KMS-11 (cell line): Measurements from ENCODE around the gene ZMIZ2.
A peak's percentile ranks its signal among the peaks of the same experiment; 100 is the strongest.

Source experiments
- H2AFZ ChIP-seq: fragments of 200-600 bp; sonication (generic); 2 replicates; pipeline ENCODE4 v1.6.1; 2016; ENCODE audit warnings: antibody characterized with exemption, mixed run types, low read depth
- H3K27ac ChIP-seq: fragments of 200-600 bp; sonication (generic); 2 replicates; pipeline ENCODE4 v1.6.1; 2016; ENCODE audit warnings: mild to moderate bottlenecking, mixed run types
- H3K27me3 ChIP-seq: fragments of 200-600 bp; sonication (generic); 2 replicates; pipeline ENCODE4 v1.6.1; 2017; ENCODE audit warnings: mild to moderate bottlenecking, low read depth, mixed run types, moderate library complexity; ENCODE audit not compliant: insufficient read depth
- H3K36me3 ChIP-seq: fragments of 200-600 bp; sonication (generic); 2 replicates; pipeline ENCODE4 v1.6.1; 2017; ENCODE audit warnings: mild to moderate bottlenecking, mixed run types; ENCODE audit not compliant: insufficient read depth
- H3K4me1 ChIP-seq: fragments of 200-600 bp; sonication (generic); 2 replicates; pipeline ENCODE4 v1.6.1; 2016; ENCODE audit warnings: mild to moderate bottlenecking, low read depth, mixed run types; ENCODE audit not compliant: poor library complexity, severe bottlenecking
- H3K4me2 ChIP-seq: fragments of 200-600 bp; sonication (generic); 2 replicates; pipeline ENCODE4 v1.7.0; 2016; ENCODE audit warnings: mild to moderate bottlenecking, mixed run types
- H3K4me3 ChIP-seq: fragments of 200-600 bp; sonication (generic); IDR thresholded peaks from 2 replicates; pipeline ENCODE4 v1.6.1; 2017; ENCODE audit warnings: low read depth, low read length, mixed read lengths; ENCODE audit not compliant: insufficient read depth
- H3K79me2 ChIP-seq: fragments of 200-600 bp; sonication (generic); 2 replicates; pipeline ENCODE4 v1.6.1; 2016; ENCODE audit warnings: low read depth, mixed run types; ENCODE audit not compliant: insufficient read depth
- H3K9ac ChIP-seq: fragments of 200-600 bp; sonication (generic); 2 replicates; pipeline ENCODE4 v1.6.1; 2016; ENCODE audit warnings: mild to moderate bottlenecking, mixed run types
- H4K20me1 ChIP-seq: fragments of 200-600 bp; sonication (generic); 2 replicates; pipeline ENCODE4 v1.6.1; 2016; ENCODE audit warnings: mild to moderate bottlenecking, mixed run types; ENCODE audit not compliant: insufficient read depth
- TF ChIP-seq, protein P1 (sequence below): fragments of 200-600 bp; sonication (generic); conservative IDR thresholded peaks from 2 replicates; pipeline ENCODE4 v1.6.1; 2017; ENCODE audit warnings: low read depth, mild to moderate bottlenecking, antibody characterized with exemption, low read length, moderate library complexity, mixed read lengths

Gene ZMIZ2

DNA sequence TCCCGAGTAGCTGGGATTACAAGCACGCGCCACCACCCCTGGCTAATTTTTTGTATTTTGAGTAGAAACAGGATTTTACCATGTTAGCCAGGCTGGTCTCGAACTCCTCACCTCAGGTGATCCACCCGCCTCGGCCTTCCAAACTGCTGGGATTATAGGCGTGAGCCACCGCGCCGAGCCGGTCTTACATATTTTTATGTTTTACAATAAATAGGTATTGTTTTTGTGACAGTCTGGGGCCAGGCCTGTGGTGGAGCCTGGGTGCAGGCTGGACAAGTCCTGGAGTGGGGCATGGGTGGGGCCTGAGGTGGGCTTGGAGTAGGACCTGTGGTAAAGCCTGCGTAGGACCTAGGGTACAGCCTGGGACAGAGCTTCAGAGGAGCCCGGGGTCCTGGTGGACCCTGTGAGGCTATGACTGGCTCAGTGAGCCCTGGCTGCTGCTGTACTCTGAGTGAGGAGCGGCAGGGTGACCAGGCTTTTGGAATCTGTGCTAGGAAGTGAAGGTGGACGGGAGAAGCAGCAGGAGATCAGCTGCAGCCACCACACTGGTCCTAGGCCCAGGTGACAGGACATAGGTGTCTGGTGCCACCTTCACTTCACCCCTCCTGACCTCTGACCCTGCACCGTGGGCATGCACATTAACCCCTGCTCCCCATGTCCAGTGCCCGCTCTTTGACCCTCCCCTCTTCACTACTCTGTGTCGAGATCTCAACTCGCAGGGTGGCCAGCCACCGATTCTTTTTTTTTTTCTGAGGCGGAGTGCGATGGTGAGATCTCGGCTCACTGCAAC lies 9.6 kb upstream of the ZMIZ2 start:
- no peak overlapping the region for H3K9ac ChIP-seq
- H4K20me1 ChIP-seq, result no peaks in the 10 kb centered on the region
- H3K79me2 ChIP-seq, result no peaks in the 10 kb centered on the region
- no peaks in the 10 kb centered on the region for H3K4me1 ChIP-seq
- TF ChIP-seq, protein P1, sequence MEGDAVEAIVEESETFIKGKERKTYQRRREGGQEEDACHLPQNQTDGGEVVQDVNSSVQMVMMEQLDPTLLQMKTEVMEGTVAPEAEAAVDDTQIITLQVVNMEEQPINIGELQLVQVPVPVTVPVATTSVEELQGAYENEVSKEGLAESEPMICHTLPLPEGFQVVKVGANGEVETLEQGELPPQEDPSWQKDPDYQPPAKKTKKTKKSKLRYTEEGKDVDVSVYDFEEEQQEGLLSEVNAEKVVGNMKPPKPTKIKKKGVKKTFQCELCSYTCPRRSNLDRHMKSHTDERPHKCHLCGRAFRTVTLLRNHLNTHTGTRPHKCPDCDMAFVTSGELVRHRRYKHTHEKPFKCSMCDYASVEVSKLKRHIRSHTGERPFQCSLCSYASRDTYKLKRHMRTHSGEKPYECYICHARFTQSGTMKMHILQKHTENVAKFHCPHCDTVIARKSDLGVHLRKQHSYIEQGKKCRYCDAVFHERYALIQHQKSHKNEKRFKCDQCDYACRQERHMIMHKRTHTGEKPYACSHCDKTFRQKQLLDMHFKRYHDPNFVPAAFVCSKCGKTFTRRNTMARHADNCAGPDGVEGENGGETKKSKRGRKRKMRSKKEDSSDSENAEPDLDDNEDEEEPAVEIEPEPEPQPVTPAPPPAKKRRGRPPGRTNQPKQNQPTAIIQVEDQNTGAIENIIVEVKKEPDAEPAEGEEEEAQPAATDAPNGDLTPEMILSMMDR, result no peak
- no peak overlapping the region for H3K4me3 ChIP-seq
- H3K36me3 ChIP-seq, result no peaks in the 10 kb centered on the region
- H3K27ac ChIP-seq, result no peak overlapping the region
- H3K27me3 ChIP-seq, result no peaks in the 10 kb centered on the region
- no peak overlapping the region for H3K4me2 ChIP-seq
- H2AFZ ChIP-seq, result no peak overlapping the region

DNA sequence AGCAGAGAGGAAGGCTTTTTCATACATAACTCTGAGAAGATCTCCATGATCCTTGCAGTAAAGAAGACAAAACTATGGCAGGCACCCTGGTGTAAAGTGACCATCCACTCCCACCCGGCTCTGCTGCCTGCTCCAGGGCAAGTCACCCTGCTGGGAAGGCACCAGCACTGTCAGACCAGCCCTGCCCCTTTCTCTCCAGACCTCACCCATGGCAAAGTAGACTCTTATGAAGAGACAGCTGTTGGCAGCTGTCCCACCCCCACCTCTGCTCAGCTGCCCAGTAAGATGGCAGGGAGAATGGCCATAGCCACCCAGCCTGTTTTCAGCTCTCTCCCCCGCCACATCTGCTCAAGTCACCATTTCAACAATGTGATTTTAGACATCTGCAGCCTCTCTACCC lies 8.6 kb upstream of the ZMIZ2 start:
- no peaks in the 10 kb centered on the region for H3K27me3 ChIP-seq
- H3K9ac ChIP-seq, result no peak overlapping the region
- H3K4me2 ChIP-seq, result no peak overlapping the region
- H3K4me1 ChIP-seq, result no peaks in the 10 kb centered on the region
- no peak overlapping the region for H3K4me3 ChIP-seq
- H3K79me2 ChIP-seq, result no peaks in the 10 kb centered on the region
- H4K20me1 ChIP-seq, result no peaks in the 10 kb centered on the region
- H2AFZ ChIP-seq, result no peak overlapping the region
- H3K36me3 ChIP-seq, result no peaks in the 10 kb centered on the region
- no peak overlapping the region for H3K27ac ChIP-seq
- TF ChIP-seq, protein P1, result no peak

DNA sequence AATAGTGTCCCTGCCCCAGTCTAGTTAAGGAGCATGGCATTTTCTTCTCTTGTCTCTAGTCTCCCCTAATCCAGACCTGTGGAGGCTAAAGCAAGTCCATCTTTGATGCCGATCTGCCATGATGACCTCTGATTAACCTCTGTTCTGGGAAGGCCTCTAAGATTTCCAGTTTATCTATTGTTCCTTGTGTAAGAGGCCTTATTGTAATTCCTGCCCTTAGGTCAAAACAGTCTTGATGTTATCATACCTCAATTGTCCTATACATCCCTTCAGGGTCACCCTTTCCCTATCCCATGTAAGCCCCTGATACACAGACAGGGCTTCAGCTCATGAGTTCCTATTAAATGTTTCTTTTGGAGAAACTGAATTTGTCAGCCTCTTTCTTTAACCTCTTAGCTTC lies 4.9 kb upstream of the ZMIZ2 start:
- TF ChIP-seq, protein P1, result no peak
- no peak overlapping the region for H3K27ac ChIP-seq
- no peak overlapping the region for H2AFZ ChIP-seq
- peaks cover 6% of the 10 kb centered on the region for H3K4me1 ChIP-seq
- H3K9ac ChIP-seq, result no peak overlapping the region
- no peaks in the 10 kb centered on the region for H4K20me1 ChIP-seq
- no peak overlapping the region for H3K4me2 ChIP-seq
- no peaks in the 10 kb centered on the region for H3K27me3 ChIP-seq
- no peaks in the 10 kb centered on the region for H3K79me2 ChIP-seq
- no peaks in the 10 kb centered on the region for H3K36me3 ChIP-seq
- no peak overlapping the region for H3K4me3 ChIP-seq

DNA sequence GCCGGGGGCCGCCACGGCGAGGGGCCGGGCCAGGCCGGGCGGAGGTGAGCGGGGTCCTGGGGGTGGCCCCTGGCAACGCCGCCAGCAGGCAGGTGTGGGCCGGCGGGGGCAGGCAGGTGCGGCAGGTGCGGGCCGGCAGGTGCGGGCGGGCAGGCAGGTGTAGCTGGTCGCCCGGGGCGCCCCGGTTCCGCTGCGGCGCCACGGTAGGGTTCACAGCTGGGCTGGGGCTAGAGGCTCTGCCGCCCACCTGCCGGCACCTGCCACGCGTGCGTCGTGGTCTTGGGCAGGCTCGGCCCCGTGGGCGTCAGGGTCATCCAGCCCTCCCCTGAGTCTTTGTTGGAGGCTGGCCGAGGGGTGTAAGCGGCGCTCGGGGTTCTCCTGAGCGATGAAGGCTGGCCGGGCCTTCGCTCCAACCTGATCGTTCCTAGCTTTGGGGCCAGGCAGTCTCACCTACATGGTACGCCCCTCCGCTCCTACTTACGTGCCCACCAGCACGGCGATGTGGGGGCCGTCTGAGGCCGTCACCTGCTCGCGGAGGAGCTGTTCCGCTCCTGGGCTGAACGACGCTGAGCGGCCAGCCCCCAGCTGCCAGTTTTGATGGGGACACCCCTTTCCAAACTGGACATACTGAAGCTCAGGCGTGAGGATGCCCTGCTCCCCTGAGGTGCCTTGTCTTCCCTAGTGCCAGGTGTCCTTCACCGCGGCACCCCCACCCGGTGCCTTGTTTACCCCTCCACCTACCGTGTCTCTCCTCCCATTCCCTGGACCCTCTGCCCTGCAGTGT lies 493 bp downstream of the ZMIZ2 start:
- Histone ChIP-seq H3K36me3 (no peaks in the 10 kb centered on the region), H3K4me3 (no peak overlapping the region), H3K79me2 (peaks cover 46% of the 10 kb centered on the region), H3K27me3 (no peaks in the 10 kb centered on the region), H3K9ac (peak overlapping the region; percentile 60), H3K4me1 (peaks cover 52% of the 10 kb centered on the region), H3K27ac (peak overlapping the region; percentile 91), H4K20me1 (peaks cover under 1% of the 10 kb centered on the region; the same call in 1 of the 2 replicates), H2AFZ (no peak overlapping the region), H3K4me2 (peak overlapping the region; percentile 95)
- TF ChIP-seq, protein P1, result no peak
